Tibial nerve (tissue), 4 donors: ENCODE results near the gene RSPH9. TPM values are rescaled to one million over a fixed set of nuclear protein-coding genes. Genes with fewer than 3 reads are reported as not detected.

Source experiments
- DNase-seq, 2 donors: peaks; one replicate each; pipeline ENCODE4 v3.0.0-alpha.2; 2019; ENCODE audit warnings: low spot score in 2 of 2
- H3K27ac ChIP-seq, 4 donors: fragments of 200-600 bp; sonication (generic) in 3 of 4; one replicate each; pipeline ENCODE4 v1.5.1; 2017 to 2019; ENCODE audit warnings: mild to moderate bottlenecking in 1 of 4
- H3K27me3 ChIP-seq, 2 donors: fragments of 200-600 bp; sonication (generic) in 1 of 2; one replicate each; pipeline versions ENCODE4 v1.5.1 to v1.6.0; 2017 to 2019
- H3K36me3 ChIP-seq, 3 donors: fragments of 200-600 bp; sonication (generic); one replicate each; pipeline ENCODE4 v1.5.1; 2018 to 2019
- H3K4me1 ChIP-seq, 4 donors: fragments of 200-600 bp; sonication (generic) in 3 of 4; one replicate each; pipeline ENCODE4 v1.5.1; 2017 to 2019
- H3K4me3 ChIP-seq, 4 donors: fragments of 200-600 bp; sonication (generic) in 3 of 4; one replicate each; pipeline ENCODE4 v1.5.1; 2017 to 2019; ENCODE audit warnings: mild to moderate bottlenecking in 1 of 4, moderate library complexity in 1 of 4
- H3K9me3 ChIP-seq, 4 donors: fragments of 200-600 bp; sonication (generic) in 3 of 4; one replicate each; pipeline ENCODE4 v1.5.1; 2017 to 2019
- CTCF ChIP-seq, 5 experiments: fragments of 200-600 bp in 3 of 5; fragments of 450-650 bp in 2 of 5; sonication (generic) in 3 of 5; IDR thresholded peaks; one replicate each; pipeline ENCODE4 v1.5.1; 2016 to 2019; ENCODE audit warnings: antibody characterized with exemption in 5 of 5, mild to moderate bottlenecking in 3 of 5, moderate library complexity in 2 of 5
- EP300 ChIP-seq, 2 donors: sonication (generic); formaldehyde crosslinking; IDR thresholded peaks; one replicate each; pipeline ENCODE4 v1.6.1; 2017; ENCODE audit warnings: antibody characterized with exemption in 2 of 2, mild to moderate bottlenecking in 1 of 2
- POLR2A ChIP-seq, 2 donors: fragments of 450-650 bp; IDR thresholded peaks; one replicate each; pipeline ENCODE4 v1.6.1; 2017; ENCODE audit warnings: antibody characterized with exemption in 2 of 2, mild to moderate bottlenecking in 2 of 2, moderate library complexity in 2 of 2
- WGBS, 2 donors: methylation state at CpG; one replicate each; pipeline ENCODE4 v1.1.5; 2018; 5-methylcytosine and 5-hydroxymethylcytosine counted together
- total RNA-seq, 4 donors: library from RNA; depleted of rRNA; stranded (reverse); fragments of >200 nt; gene quantifications; one replicate each; pipeline ENCODE4 v1.1.0, GENCODE V29; 2016

RSPH9 gene
- total RNA-seq, 4 donors from 2014 or later: 0.30 to 0.66 (median 0.63) TPM; not detected in 1

GRCh38 chr6:43616725-43617472, 27.9 kb upstream of the RSPH9 start:
- DNase-seq: no peak
- H3K27ac ChIP-seq: no peak overlapping the region
- no peaks in the 10 kb centered on the region for H3K4me1 ChIP-seq
- 90 to 91% methylated on average over 9 of the region's 9 CpGs for WGBS, 2 donors
- H3K27me3 ChIP-seq: no peaks in the 10 kb centered on the region
- no peak for TF ChIP-seq POLR2A (IDR thresholded peaks at IDR 0.05)
- no peak for TF ChIP-seq CTCF (IDR thresholded peaks at IDR 0.05)
- no peak for TF ChIP-seq EP300 (IDR thresholded peaks at IDR 0.05)
- peaks cover 2 to 84% (median 18%) of the 10 kb centered on the region in 3 donors for H3K36me3 ChIP-seq
- no peak overlapping the region for H3K4me3 ChIP-seq
- no peaks in the 10 kb centered on the region for H3K9me3 ChIP-seq

GRCh38 chr6:43621078-43621835, 23.6 kb upstream of the RSPH9 start:
- Histone ChIP-seq H3K27ac (no peak overlapping the region), H3K36me3 (peaks cover 0 to 94% (median 17%) of the 10 kb centered on the region in 3 donors), H3K9me3 (no peaks in the 10 kb centered on the region), H3K4me3 (no peak overlapping the region), H3K27me3 (no peaks in the 10 kb centered on the region), H3K4me1 (peaks cover 0 to 4% (median 0%) of the 10 kb centered on the region in 4 donors)
- 87 to 89% methylated on average over 7 to 12 of the region's 12 CpGs for WGBS, 2 donors
- no peak for DNase-seq
- TF ChIP-seq EP300 (IDR thresholded peaks at IDR 0.05): no peak
- TF ChIP-seq CTCF (IDR thresholded peaks at IDR 0.05): no peak
- TF ChIP-seq POLR2A (IDR thresholded peaks at IDR 0.05): no peak

- Histone ChIP-seq H3K9me3 (no peaks in the 10 kb centered on the region), H3K27ac (no peak overlapping the region), H3K36me3 (peaks cover 0 to 95% (median 17%) of the 10 kb centered on the region in 3 donors), H3K4me3 (no peak overlapping the region), H3K4me1 (peaks cover 0 to 9% (median under 1%) of the 10 kb centered on the region in 4 donors), H3K27me3 (no peaks in the 10 kb centered on the region)
- WGBS, 2 donors: 93 to 94% methylated on average over 10 of the region's 10 CpGs
- no peak for DNase-seq
- TF ChIP-seq CTCF (IDR thresholded peaks at IDR 0.05) (no peak), EP300 (IDR thresholded peaks at IDR 0.05) (no peak), POLR2A (IDR thresholded peaks at IDR 0.05) (no peak)
These were observed 23.0 kb upstream of the RSPH9 start for GRCh38 chr6:43621836-43622180.

GRCh38 chr6:43622541-43622940, 22.3 kb upstream of the RSPH9 start:
- peaks cover 0 to 88% (median 17%) of the 10 kb centered on the region in 3 donors for H3K36me3 ChIP-seq
- no peaks in the 10 kb centered on the region for H3K9me3 ChIP-seq
- DNase-seq: no peak
- H3K4me1 ChIP-seq: peaks cover 0 to 17% (median 4%) of the 10 kb centered on the region in 4 donors
- WGBS, 2 donors: 87 to 94% methylated on average over 8 to 9 of the region's 10 CpGs
- TF ChIP-seq CTCF (IDR thresholded peaks at IDR 0.05): no peak
- no peak for TF ChIP-seq POLR2A (IDR thresholded peaks at IDR 0.05)
- no peak for TF ChIP-seq EP300 (IDR thresholded peaks at IDR 0.05)
- H3K27ac ChIP-seq: no peak overlapping the region
- no peak overlapping the region for H3K4me3 ChIP-seq
- H3K27me3 ChIP-seq: no peaks in the 10 kb centered on the region
